Measurements from ENCODE around the gene ARID1B. TPM values are rescaled to one million over a fixed set of nuclear protein-coding genes. Genes with fewer than 3 reads are reported as not detected.

Gene ARID1B
- total and polyA plus RNA-seq, 12 donors, result 11.2 to 63.2 (median 52.2) TPM

DNA sequence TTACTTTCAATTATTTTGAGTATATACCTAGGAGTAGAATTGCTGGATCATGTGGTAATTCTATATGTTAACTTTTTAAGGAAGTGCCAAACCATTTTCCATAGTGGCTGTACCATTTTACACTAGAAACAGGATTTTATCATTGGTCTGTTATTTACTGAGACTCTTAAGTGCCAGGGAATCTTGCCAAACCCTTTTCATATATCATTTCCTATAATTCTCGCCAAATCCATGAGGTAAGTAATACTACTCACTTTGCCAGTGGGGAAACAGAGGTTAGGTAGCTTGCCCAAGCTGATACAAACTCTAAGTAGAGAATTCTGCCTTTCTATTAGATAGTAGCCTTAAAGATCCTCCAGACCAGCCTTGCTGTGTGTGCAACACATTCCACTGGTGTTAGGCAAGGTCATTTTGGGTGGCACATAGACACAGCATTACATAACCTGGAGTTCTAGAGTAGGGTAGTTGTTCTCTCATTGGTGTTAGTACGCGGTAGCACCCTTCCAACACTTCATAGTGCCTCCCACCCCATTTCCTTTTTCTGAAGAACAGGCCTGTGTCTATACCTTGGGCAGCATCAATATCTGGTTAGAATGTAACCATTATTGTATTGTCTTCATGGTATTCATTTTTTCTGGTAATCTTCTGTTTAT lies 65.5 kb downstream of the ARID1B start:
- no peak overlapping the region for H3K4me3 ChIP-seq
- intact Hi-C loops (cut with DNase I), result loop anchor here in 1 of 10 donors (5.0 kb wide), 1 partner anchor 1995 kb away; no protein-coding TSS in a partner anchor
- DNase-seq (no peak), ATAC-seq (peak in 2 of 8 donors; percentile 18 to 27)
- H3K4me1 ChIP-seq, result peaks cover 33 to 97% (median 88%) of the 10 kb centered on the region in 9 donors
- H3K27ac ChIP-seq, result peak overlapping the region in 1 of 10 donors; percentile 0
- WGBS, 2 donors, result 68 to 70% methylated on average over 3 of the region's 3 CpGs
- no peaks in the 10 kb centered on the region for H3K36me3 ChIP-seq
- no peaks in the 10 kb centered on the region for H3K9me3 ChIP-seq
- TF ChIP-seq, protein P1, sequence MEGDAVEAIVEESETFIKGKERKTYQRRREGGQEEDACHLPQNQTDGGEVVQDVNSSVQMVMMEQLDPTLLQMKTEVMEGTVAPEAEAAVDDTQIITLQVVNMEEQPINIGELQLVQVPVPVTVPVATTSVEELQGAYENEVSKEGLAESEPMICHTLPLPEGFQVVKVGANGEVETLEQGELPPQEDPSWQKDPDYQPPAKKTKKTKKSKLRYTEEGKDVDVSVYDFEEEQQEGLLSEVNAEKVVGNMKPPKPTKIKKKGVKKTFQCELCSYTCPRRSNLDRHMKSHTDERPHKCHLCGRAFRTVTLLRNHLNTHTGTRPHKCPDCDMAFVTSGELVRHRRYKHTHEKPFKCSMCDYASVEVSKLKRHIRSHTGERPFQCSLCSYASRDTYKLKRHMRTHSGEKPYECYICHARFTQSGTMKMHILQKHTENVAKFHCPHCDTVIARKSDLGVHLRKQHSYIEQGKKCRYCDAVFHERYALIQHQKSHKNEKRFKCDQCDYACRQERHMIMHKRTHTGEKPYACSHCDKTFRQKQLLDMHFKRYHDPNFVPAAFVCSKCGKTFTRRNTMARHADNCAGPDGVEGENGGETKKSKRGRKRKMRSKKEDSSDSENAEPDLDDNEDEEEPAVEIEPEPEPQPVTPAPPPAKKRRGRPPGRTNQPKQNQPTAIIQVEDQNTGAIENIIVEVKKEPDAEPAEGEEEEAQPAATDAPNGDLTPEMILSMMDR (IDR thresholded peaks at IDR 0.05), result no peak
- no peaks in the 10 kb centered on the region for H3K27me3 ChIP-seq

GRCh38 chr6:156844089-156844488 lies 66.9 kb downstream of the ARID1B start:
- Histone ChIP-seq H3K27me3 (no peaks in the 10 kb centered on the region), H3K36me3 (no peaks in the 10 kb centered on the region), H3K9me3 (no peaks in the 10 kb centered on the region), H3K4me3 (no peak overlapping the region), H3K4me1 (peaks cover 38 to 100% (median 99%) of the 10 kb centered on the region in 9 donors), H3K27ac (no peak overlapping the region)
- WGBS, 2 donors, result 80 to 90% methylated on average over 3 of the region's 3 CpGs
- no peak for ATAC-seq
- TF ChIP-seq, protein P1 (IDR thresholded peaks at IDR 0.05), result no peak
- intact Hi-C loops (cut with DNase I), result loop anchor here in 1 of 10 donors (5.0 kb wide), 1 partner anchor 1997 kb away; no protein-coding TSS in a partner anchor
- DNase-seq, result no peak

- Histone ChIP-seq H3K4me3 (no peak overlapping the region), H3K36me3 (no peaks in the 10 kb centered on the region), H3K4me1 (peaks cover 35 to 100% (median 99%) of the 10 kb centered on the region in 9 donors), H3K27me3 (no peaks in the 10 kb centered on the region), H3K9me3 (no peaks in the 10 kb centered on the region), H3K27ac (peak overlapping the region in 3 of 10 donors; percentile 34 to 68 (median 42))
- WGBS, 2 donors, result 75 to 87% methylated on average over 6 of the region's 6 CpGs
- DNase-seq, result no peak
- ATAC-seq, result no peak
- TF ChIP-seq, protein P1 (IDR thresholded peaks at IDR 0.05), result no peak
- intact Hi-C loops (cut with DNase I), result loop anchor here in 5 of 10 donors (5.0 kb wide), 2 partner anchors 58 to 63 kb away; no protein-coding TSS in a partner anchor
Measured at GRCh38 chr6:156845454-156846155, 68.4 kb downstream of the ARID1B start.

- WGBS, 2 donors, result 35 to 36% methylated on average over 6 of the region's 6 CpGs
- intact Hi-C loops (cut with DNase I), result loop anchor here in 5 of 10 donors (5.0 kb wide), 2 partner anchors 60 to 65 kb away; no protein-coding TSS in a partner anchor
Measured at GRCh38 chr6:156846845-156847599, 69.8 kb downstream of the ARID1B start.

More at GRCh38 chr6:156846845-156847599, 69.8 kb downstream of the ARID1B start:
- peaks cover 35 to 100% (median 99%) of the 10 kb centered on the region in 9 donors for H3K4me1 ChIP-seq
- DNase-seq (no peak), ATAC-seq (peak in 2 of 8 donors; percentile 19 to 21)
- TF ChIP-seq, protein P1 (IDR thresholded peaks at IDR 0.05), result no peak
- H3K27me3 ChIP-seq, result no peaks in the 10 kb centered on the region
- no peaks in the 10 kb centered on the region for H3K36me3 ChIP-seq
- H3K9me3 ChIP-seq, result no peaks in the 10 kb centered on the region
- H3K27ac ChIP-seq, result peak overlapping the region in 9 of 10 donors; percentile 26 to 78 (median 65)
- no peak overlapping the region for H3K4me3 ChIP-seq

All from heart right ventricle (tissue), 16 donors.